Measurements from ENCODE around the gene CPA2.

CPA2 gene

GRCh38 chr7:130276796-130277762 is 10.4 kb downstream of the CPA2 start:
- TF ChIP-seq CTCF (IDR thresholded peaks at IDR 0.05; ENCODE audit: low read depth, low read length, missing control alignments): no peak
- no peak for DNase-seq (ENCODE audit: low read depth)
- H3K4me3 ChIP-seq (ENCODE audit: low read depth, low read length): no peak overlapping the region

- no peak overlapping the region for H3K4me3 ChIP-seq (ENCODE audit: low read depth, low read length)
- no peak for TF ChIP-seq CTCF (IDR thresholded peaks at IDR 0.05; ENCODE audit: low read depth, low read length, missing control alignments)
- no peak for DNase-seq (ENCODE audit: low read depth)
Observed at GRCh38 chr7:130277763-130278643, 11.3 kb downstream of the CPA2 start.

GRCh38 chr7:130278860-130279259 is 12.2 kb downstream of the CPA2 start:
- H3K4me3 ChIP-seq (ENCODE audit: low read depth, low read length): no peak overlapping the region
- DNase-seq (ENCODE audit: low read depth): no peak
- no peak for TF ChIP-seq CTCF (IDR thresholded peaks at IDR 0.05; ENCODE audit: low read depth, low read length, missing control alignments)

GRCh38 chr7:130279286-130279685 is 12.6 kb downstream of the CPA2 start:
- DNase-seq (ENCODE audit: low read depth): no peak
- H3K4me3 ChIP-seq (ENCODE audit: low read depth, low read length): no peak overlapping the region
- no peak for TF ChIP-seq CTCF (IDR thresholded peaks at IDR 0.05; ENCODE audit: low read depth, low read length, missing control alignments)

- no peak overlapping the region for H3K4me3 ChIP-seq (ENCODE audit: low read depth, low read length)
- TF ChIP-seq CTCF (IDR thresholded peaks at IDR 0.05; ENCODE audit: low read depth, low read length, missing control alignments): no peak
- no peak for DNase-seq (ENCODE audit: low read depth)
Observed at GRCh38 chr7:130279906-130280305, 13.2 kb downstream of the CPA2 start.

GRCh38 chr7:130281260-130281659 is 14.6 kb downstream of the CPA2 start:
- TF ChIP-seq CTCF (IDR thresholded peaks at IDR 0.05; ENCODE audit: low read depth, low read length, missing control alignments): no peak
- no peak overlapping the region for H3K4me3 ChIP-seq (ENCODE audit: low read depth, low read length)
- DNase-seq (ENCODE audit: low read depth): no peak
